ENCODE measurements around the gene FRMD6.

Gene FRMD6

GRCh38 chr14:51674294-51675002, 22.7 kb downstream of the FRMD6 start:
- TF ChIP-seq REST (IDR thresholded peaks at IDR 0.05; ENCODE audit: insufficient read depth in 1 of 2, low read depth in 2 of 2, low read length in 2 of 2): no peak
- no peak for TF ChIP-seq TAF1 (IDR thresholded peaks at IDR 0.05; ENCODE audit: borderline replicate concordance, insufficient read depth, low read length)
- TF ChIP-seq SIN3A (IDR thresholded peaks at IDR 0.05; ENCODE audit: borderline replicate concordance, insufficient read depth, low read length): no peak
- no peak for TF ChIP-seq FOXP2 (optimal IDR thresholded peaks at IDR 0.05; ENCODE audit: borderline replicate concordance, extremely low read depth, extremely low read length, insufficient read depth)

- no peak for TF ChIP-seq POLR2AphosphoS5 (IDR thresholded peaks at IDR 0.05; ENCODE audit: low read depth, low read length)
- TF ChIP-seq TAF1 (IDR thresholded peaks at IDR 0.05; ENCODE audit: borderline replicate concordance, insufficient read depth, low read length): no peak
- TF ChIP-seq FOXP2 (optimal IDR thresholded peaks at IDR 0.05; ENCODE audit: borderline replicate concordance, extremely low read depth, extremely low read length, insufficient read depth): no peak
- no peak for TF ChIP-seq SIN3A (IDR thresholded peaks at IDR 0.05; ENCODE audit: borderline replicate concordance, insufficient read depth, low read length)
- no peak for TF ChIP-seq REST (IDR thresholded peaks at IDR 0.05; ENCODE audit: insufficient read depth in 1 of 2, low read depth in 2 of 2, low read length in 2 of 2)
Observed at GRCh38 chr14:51676549-51676948, 24.8 kb downstream of the FRMD6 start.

- no peak for TF ChIP-seq SIN3A (IDR thresholded peaks at IDR 0.05; ENCODE audit: borderline replicate concordance, insufficient read depth, low read length)
- TF ChIP-seq FOXP2 (optimal IDR thresholded peaks at IDR 0.05; ENCODE audit: borderline replicate concordance, extremely low read depth, extremely low read length, insufficient read depth): no peak
- no peak for TF ChIP-seq POLR2AphosphoS5 (IDR thresholded peaks at IDR 0.05; ENCODE audit: low read depth, low read length)
- TF ChIP-seq TAF1 (IDR thresholded peaks at IDR 0.05; ENCODE audit: borderline replicate concordance, insufficient read depth, low read length): no peak
- TF ChIP-seq REST (IDR thresholded peaks at IDR 0.05; ENCODE audit: insufficient read depth in 1 of 2, low read depth in 2 of 2, low read length in 2 of 2): no peak
Observed at GRCh38 chr14:51677266-51677665, 25.6 kb downstream of the FRMD6 start.

- TF ChIP-seq REST (IDR thresholded peaks at IDR 0.05; ENCODE audit: insufficient read depth in 1 of 2, low read depth in 2 of 2, low read length in 2 of 2): no peak
- TF ChIP-seq SIN3A (IDR thresholded peaks at IDR 0.05; ENCODE audit: borderline replicate concordance, insufficient read depth, low read length): no peak
- no peak for TF ChIP-seq FOXP2 (optimal IDR thresholded peaks at IDR 0.05; ENCODE audit: borderline replicate concordance, extremely low read depth, extremely low read length, insufficient read depth)
- no peak for TF ChIP-seq TAF1 (IDR thresholded peaks at IDR 0.05; ENCODE audit: borderline replicate concordance, insufficient read depth, low read length)
- no peak for TF ChIP-seq POLR2AphosphoS5 (IDR thresholded peaks at IDR 0.05; ENCODE audit: low read depth, low read length)
Observed at GRCh38 chr14:51677738-51678137, 26.0 kb downstream of the FRMD6 start.

Data from PFSK-1 (cell line).